GM23338 (cell line): ENCODE data around the gene NCBP1. TPM values are rescaled to one million over a fixed set of nuclear protein-coding genes. Genes with fewer than 3 reads are reported as not detected.

Experiments
- ATAC-seq: fragments of 200-7000 bp; cut with Tn5 transposase; 3 replicates; pipeline ENCODE4 v1.9.1; 2020
- DNase-seq: peaks from one replicate; pipeline ENCODE4 v3.0.0-alpha.2; 2015; ENCODE audit warnings: low spot score
- H2AFZ ChIP-seq: fragments of 200-600 bp; sonication (generic); 2 replicates; pipeline ENCODE4 v1.8.0; 2016; ENCODE audit warnings: antibody characterized with exemption, mild to moderate bottlenecking, moderate library complexity
- H3F3A ChIP-seq: fragments of 200-600 bp; sonication (generic); replicated peaks from 2 replicates; pipeline ENCODE4 v1.8.0; 2017; ENCODE audit warnings: antibody characterized with exemption, mixed run types, low read depth
- H3K27ac ChIP-seq: fragments of 200-600 bp; sonication (generic); 2 replicates; pipeline ENCODE4 v1.6.1; 2016; ENCODE audit warnings: low read depth
- H3K27me3 ChIP-seq: fragments of 200-600 bp; sonication (generic); 2 replicates; pipeline ENCODE4 v1.8.0; 2016; ENCODE audit warnings: mild to moderate bottlenecking, mixed run types, moderate library complexity; ENCODE audit not compliant: insufficient read depth
- H3K36me3 ChIP-seq: fragments of 200-600 bp; sonication (generic); 2 replicates; pipeline ENCODE4 v1.8.0; 2016; ENCODE audit warnings: mild to moderate bottlenecking; ENCODE audit not compliant: insufficient read depth
- H3K4me1 ChIP-seq: fragments of 200-600 bp; sonication (generic); 2 replicates; pipeline ENCODE4 v1.8.0; 2016; ENCODE audit warnings: mild to moderate bottlenecking, moderate library complexity; ENCODE audit not compliant: insufficient read depth
- H3K4me2 ChIP-seq: fragments of 200-600 bp; sonication (generic); 2 replicates; pipeline ENCODE4 v1.7.1; 2017; ENCODE audit warnings: mixed run types
- H3K4me3 ChIP-seq: fragments of 200-600 bp; sonication (generic); 2 replicates; pipeline ENCODE4 v1.6.1; 2016; ENCODE audit warnings: mixed run types
- H3K79me2 ChIP-seq: fragments of 200-600 bp; sonication (generic); replicated peaks from 2 replicates; pipeline ENCODE4 v1.8.0; 2017; ENCODE audit warnings: mild to moderate bottlenecking; ENCODE audit not compliant: insufficient read depth
- H3K9me2 ChIP-seq: fragments of 200-600 bp; sonication (generic); 2 replicates; pipeline ENCODE4 v1.8.0; 2017; ENCODE audit not compliant: insufficient read depth
- H4K20me1 ChIP-seq: fragments of 200-600 bp; sonication (generic); replicated peaks from 2 replicates; pipeline ENCODE4 v1.8.0; 2017; ENCODE audit warnings: mild to moderate bottlenecking; ENCODE audit not compliant: insufficient read depth
- H3K27ac Mint-ChIP-seq: 2 replicates; pipeline ENCODE4 v1.8.0; 2020; ENCODE audit warnings: inconsistent platforms, mild to moderate bottlenecking, moderate library complexity, mixed read lengths
- H3K27me3 Mint-ChIP-seq: 3 replicates; pipeline ENCODE4 v1.8.0; 2022; ENCODE audit warnings: low read depth, mild to moderate bottlenecking, moderate library complexity, mixed read lengths, inconsistent platforms; ENCODE audit not compliant: insufficient read depth, poor library complexity
- H3K36me3 Mint-ChIP-seq: 3 replicates; pipeline ENCODE4 v1.8.0; 2021; ENCODE audit warnings: low read depth, mild to moderate bottlenecking, inconsistent platforms, moderate library complexity, mixed read lengths
- H3K4me1 Mint-ChIP-seq: 3 replicates; pipeline ENCODE4 v1.8.0; 2020; ENCODE audit warnings: mild to moderate bottlenecking, inconsistent platforms, mixed read lengths
- H3K4me3 Mint-ChIP-seq: 3 replicates; pipeline ENCODE4 v1.8.0; 2021; ENCODE audit warnings: moderate library complexity, mild to moderate bottlenecking, inconsistent platforms, mixed read lengths
- H3K9me3 Mint-ChIP-seq: 3 replicates; pipeline ENCODE4 v1.8.0; 2020; ENCODE audit warnings: moderate library complexity, mild to moderate bottlenecking, inconsistent platforms, mixed read lengths
- CREB1 ChIP-seq: fragments of 250-450 bp; sonication (Bioruptor Pico); IDR thresholded peaks from 2 replicates; pipeline ENCODE4 v1.5.0; 2020; ENCODE audit warnings: low read depth, mild to moderate bottlenecking, moderate library complexity
- CTCF ChIP-seq, 2 experiments: fragments of 200-600 bp in 1 of 2; sonication (generic) in 1 of 2; conservative IDR thresholded peaks; 2 replicates each; pipeline versions ENCODE4 v1.5.1 to v1.6.1; 2016 to 2017; ENCODE audit warnings: antibody characterized with exemption in 2 of 2, low read depth in 2 of 2, mild to moderate bottlenecking in 2 of 2, moderate library complexity in 1 of 2
- ETS1 ChIP-seq: IDR thresholded peaks from 2 replicates; pipeline ENCODE4 v1.6.1; 2016; ENCODE audit warnings: antibody characterized with exemption
- EZH2 ChIP-seq: fragments of 200-600 bp; sonication (generic); IDR thresholded peaks from one replicate; pipeline ENCODE4 v1.8.0; 2017; ENCODE audit warnings: antibody characterized with exemption, mild to moderate bottlenecking, low read depth; ENCODE audit not compliant: unreplicated experiment
- EZH2phosphoT487 ChIP-seq: fragments of 200-600 bp; sonication (generic); IDR thresholded peaks from one replicate; pipeline ENCODE4 v1.8.1; 2018; ENCODE audit warnings: antibody characterized with exemption; ENCODE audit not compliant: unreplicated experiment
- JUNB ChIP-seq: IDR thresholded peaks from one replicate; pipeline ENCODE4 v1.6.1; 2016; ENCODE audit warnings: antibody characterized with exemption; ENCODE audit not compliant: unreplicated experiment
- NANOG ChIP-seq: IDR thresholded peaks from 2 replicates; pipeline ENCODE4 v1.6.1; 2016; ENCODE audit warnings: antibody characterized with exemption, borderline replicate concordance
- POLR2AphosphoS5 ChIP-seq: IDR thresholded peaks from 2 replicates; pipeline ENCODE4 v1.6.1; 2016; ENCODE audit warnings: antibody characterized with exemption, low read depth
- STAT1 ChIP-seq: IDR thresholded peaks from one replicate; pipeline ENCODE4 v1.6.1; 2016; ENCODE audit warnings: antibody characterized with exemption; ENCODE audit not compliant: unreplicated experiment
- ZNF114 ChIP-seq: fragments of 250-450 bp; sonication (Bioruptor Pico); IDR thresholded peaks from 2 replicates; pipeline ENCODE4 v1.5.0; 2020; ENCODE audit warnings: mild to moderate bottlenecking, moderate library complexity
- ZNF331 ChIP-seq: fragments of 250-450 bp; sonication (Bioruptor Pico); IDR thresholded peaks from 2 replicates; pipeline ENCODE4 v1.5.0; 2020; ENCODE audit warnings: low read depth, mild to moderate bottlenecking, moderate library complexity
- polyA plus RNA-seq: library from polyadenylated mRNA; unstranded; fragments of >200 nt; fragmentation: Nextera tagmentation; extraction: Ambion mirVana; gene quantifications from 2 replicates; pipeline ENCODE4 v1.2.1, GENCODE V29; 2016
- total RNA-seq: library from RNA; depleted of rRNA; stranded (reverse); fragments of >200 nt; shearing (Covaris generic); gene quantifications from 2 replicates; pipeline ENCODE4 v1.2.3, GENCODE V29; 2014
- TF ChIP-seq, protein P1 (sequence below): fragments of 250-450 bp; sonication (Bioruptor Pico); IDR thresholded peaks from 2 replicates; pipeline ENCODE4 v1.5.0; 2020; ENCODE audit warnings: mild to moderate bottlenecking, moderate library complexity
- TF ChIP-seq, protein P2 (sequence below): IDR thresholded peaks from one replicate; pipeline ENCODE4 v1.6.1; 2018; ENCODE audit warnings: antibody characterized with exemption; ENCODE audit not compliant: unreplicated experiment

The NCBP1 gene
- total and polyA plus RNA-seq, 2 experiments from 2014 or later: 43.9 to 60.2 TPM

DNA sequence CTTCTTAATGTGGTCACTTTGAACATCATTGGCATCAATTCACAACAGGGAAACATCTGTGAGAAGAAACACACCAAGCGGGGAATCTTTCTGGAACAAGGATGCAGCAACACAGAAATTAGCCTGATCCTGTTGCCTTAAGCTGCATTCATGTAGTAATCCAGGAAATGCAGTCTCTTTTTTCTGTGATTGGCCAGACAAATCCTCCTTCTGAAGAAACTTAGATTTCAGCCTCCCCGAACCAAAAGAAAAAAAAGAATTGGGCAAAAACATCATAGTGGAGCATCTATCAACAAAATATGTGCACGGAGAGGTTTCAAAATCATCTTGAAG, 70.7 kb downstream of the NCBP1 start:
- Histone ChIP-seq H2AFZ (0 out of 2 replicates have a peak overlapping the region, but pooled peaks have one; percentile 18), H3K27me3 (no peaks in the 10 kb centered on the region), H3K79me2 (no peaks in the 10 kb centered on the region), H3K4me3 (no peak overlapping the region), H3K27ac (no peak overlapping the region), H3K4me1 (no peaks in the 10 kb centered on the region), H4K20me1 (no peaks in the 10 kb centered on the region), H3K36me3 (no peaks in the 10 kb centered on the region), H3K9me2 (no peaks in the 10 kb centered on the region), H3K4me2 (no peak overlapping the region), H3F3A (no peaks in the 10 kb centered on the region)
- Mint-ChIP-seq H3K4me3 (no peak overlapping the region), H3K9me3 (no peaks in the 10 kb centered on the region; the same call in 2 of the 3 replicates), H3K27me3 (peaks cover 7% of the 10 kb centered on the region), H3K27ac (no peak overlapping the region), H3K4me1 (no peaks in the 10 kb centered on the region), H3K36me3 (no peaks in the 10 kb centered on the region)
- no peak for TF ChIP-seq CTCF (conservative IDR thresholded peaks at IDR 0.05; ENCODE audit: low read depth in 2 of 2)
- TF ChIP-seq JUNB: no peak
- TF ChIP-seq, protein P1, sequence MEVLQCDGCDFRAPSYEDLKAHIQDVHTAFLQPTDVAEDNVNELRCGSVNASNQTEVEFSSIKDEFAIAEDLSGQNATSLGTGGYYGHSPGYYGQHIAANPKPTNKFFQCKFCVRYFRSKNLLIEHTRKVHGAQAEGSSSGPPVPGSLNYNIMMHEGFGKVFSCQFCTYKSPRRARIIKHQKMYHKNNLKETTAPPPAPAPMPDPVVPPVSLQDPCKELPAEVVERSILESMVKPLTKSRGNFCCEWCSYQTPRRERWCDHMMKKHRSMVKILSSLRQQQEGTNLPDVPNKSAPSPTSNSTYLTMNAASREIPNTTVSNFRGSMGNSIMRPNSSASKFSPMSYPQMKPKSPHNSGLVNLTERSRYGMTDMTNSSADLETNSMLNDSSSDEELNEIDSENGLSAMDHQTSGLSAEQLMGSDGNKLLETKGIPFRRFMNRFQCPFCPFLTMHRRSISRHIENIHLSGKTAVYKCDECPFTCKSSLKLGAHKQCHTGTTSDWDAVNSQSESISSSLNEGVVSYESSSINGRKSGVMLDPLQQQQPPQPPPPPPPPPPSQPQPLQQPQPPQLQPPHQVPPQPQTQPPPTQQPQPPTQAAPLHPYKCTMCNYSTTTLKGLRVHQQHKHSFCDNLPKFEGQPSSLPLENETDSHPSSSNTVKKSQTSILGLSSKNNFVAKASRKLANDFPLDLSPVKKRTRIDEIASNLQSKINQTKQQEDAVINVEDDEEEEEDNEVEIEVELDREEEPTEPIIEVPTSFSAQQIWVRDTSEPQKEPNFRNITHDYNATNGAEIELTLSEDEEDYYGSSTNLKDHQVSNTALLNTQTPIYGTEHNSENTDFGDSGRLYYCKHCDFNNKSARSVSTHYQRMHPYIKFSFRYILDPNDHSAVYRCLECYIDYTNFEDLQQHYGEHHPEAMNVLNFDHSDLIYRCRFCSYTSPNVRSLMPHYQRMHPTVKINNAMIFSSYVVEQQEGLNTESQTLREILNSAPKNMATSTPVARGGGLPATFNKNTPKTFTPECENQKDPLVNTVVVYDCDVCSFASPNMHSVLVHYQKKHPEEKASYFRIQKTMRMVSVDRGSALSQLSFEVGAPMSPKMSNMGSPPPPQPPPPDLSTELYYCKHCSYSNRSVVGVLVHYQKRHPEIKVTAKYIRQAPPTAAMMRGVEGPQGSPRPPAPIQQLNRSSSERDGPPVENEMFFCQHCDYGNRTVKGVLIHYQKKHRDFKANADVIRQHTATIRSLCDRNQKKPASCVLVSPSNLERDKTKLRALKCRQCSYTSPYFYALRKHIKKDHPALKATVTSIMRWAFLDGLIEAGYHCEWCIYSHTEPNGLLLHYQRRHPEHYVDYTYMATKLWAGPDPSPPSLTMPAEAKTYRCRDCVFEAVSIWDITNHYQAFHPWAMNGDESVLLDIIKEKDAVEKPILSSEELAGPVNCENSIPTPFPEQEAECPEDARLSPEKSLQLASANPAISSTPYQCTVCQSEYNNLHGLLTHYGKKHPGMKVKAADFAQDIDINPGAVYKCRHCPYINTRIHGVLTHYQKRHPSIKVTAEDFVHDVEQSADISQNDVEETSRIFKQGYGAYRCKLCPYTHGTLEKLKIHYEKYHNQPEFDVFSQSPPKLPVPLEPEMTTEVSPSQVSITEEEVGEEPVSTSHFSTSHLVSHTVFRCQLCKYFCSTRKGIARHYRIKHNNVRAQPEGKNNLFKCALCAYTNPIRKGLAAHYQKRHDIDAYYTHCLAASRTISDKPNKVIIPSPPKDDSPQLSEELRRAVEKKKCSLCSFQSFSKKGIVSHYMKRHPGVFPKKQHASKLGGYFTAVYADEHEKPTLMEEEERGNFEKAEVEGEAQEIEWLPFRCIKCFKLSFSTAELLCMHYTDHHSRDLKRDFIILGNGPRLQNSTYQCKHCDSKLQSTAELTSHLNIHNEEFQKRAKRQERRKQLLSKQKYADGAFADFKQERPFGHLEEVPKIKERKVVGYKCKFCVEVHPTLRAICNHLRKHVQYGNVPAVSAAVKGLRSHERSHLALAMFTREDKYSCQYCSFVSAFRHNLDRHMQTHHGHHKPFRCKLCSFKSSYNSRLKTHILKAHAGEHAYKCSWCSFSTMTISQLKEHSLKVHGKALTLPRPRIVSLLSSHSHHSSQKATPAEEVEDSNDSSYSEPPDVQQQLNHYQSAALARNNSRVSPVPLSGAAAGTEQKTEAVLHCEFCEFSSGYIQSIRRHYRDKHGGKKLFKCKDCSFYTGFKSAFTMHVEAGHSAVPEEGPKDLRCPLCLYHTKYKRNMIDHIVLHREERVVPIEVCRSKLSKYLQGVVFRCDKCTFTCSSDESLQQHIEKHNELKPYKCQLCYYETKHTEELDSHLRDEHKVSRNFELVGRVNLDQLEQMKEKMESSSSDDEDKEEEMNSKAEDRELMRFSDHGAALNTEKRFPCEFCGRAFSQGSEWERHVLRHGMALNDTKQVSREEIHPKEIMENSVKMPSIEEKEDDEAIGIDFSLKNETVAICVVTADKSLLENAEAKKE: no peak
- no peak for TF ChIP-seq EZH2
- no peak for TF ChIP-seq ZNF331 (CRISPR knock-in tag)
- TF ChIP-seq POLR2AphosphoS5: no peak
- no peak for TF ChIP-seq ETS1
- no peak for TF ChIP-seq NANOG
- no peak for TF ChIP-seq CREB1 (CRISPR knock-in tag)
- TF ChIP-seq ZNF114 (CRISPR knock-in tag): no peak
- no peak for TF ChIP-seq STAT1
- no peak for TF ChIP-seq EZH2phosphoT487
- TF ChIP-seq, protein P2, sequence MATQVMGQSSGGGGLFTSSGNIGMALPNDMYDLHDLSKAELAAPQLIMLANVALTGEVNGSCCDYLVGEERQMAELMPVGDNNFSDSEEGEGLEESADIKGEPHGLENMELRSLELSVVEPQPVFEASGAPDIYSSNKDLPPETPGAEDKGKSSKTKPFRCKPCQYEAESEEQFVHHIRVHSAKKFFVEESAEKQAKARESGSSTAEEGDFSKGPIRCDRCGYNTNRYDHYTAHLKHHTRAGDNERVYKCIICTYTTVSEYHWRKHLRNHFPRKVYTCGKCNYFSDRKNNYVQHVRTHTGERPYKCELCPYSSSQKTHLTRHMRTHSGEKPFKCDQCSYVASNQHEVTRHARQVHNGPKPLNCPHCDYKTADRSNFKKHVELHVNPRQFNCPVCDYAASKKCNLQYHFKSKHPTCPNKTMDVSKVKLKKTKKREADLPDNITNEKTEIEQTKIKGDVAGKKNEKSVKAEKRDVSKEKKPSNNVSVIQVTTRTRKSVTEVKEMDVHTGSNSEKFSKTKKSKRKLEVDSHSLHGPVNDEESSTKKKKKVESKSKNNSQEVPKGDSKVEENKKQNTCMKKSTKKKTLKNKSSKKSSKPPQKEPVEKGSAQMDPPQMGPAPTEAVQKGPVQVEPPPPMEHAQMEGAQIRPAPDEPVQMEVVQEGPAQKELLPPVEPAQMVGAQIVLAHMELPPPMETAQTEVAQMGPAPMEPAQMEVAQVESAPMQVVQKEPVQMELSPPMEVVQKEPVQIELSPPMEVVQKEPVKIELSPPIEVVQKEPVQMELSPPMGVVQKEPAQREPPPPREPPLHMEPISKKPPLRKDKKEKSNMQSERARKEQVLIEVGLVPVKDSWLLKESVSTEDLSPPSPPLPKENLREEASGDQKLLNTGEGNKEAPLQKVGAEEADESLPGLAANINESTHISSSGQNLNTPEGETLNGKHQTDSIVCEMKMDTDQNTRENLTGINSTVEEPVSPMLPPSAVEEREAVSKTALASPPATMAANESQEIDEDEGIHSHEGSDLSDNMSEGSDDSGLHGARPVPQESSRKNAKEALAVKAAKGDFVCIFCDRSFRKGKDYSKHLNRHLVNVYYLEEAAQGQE: no peak
- no peak for DNase-seq
- ATAC-seq: no peak
